ENCODE results near the gene GATA2.

Gene GATA2

DNA sequence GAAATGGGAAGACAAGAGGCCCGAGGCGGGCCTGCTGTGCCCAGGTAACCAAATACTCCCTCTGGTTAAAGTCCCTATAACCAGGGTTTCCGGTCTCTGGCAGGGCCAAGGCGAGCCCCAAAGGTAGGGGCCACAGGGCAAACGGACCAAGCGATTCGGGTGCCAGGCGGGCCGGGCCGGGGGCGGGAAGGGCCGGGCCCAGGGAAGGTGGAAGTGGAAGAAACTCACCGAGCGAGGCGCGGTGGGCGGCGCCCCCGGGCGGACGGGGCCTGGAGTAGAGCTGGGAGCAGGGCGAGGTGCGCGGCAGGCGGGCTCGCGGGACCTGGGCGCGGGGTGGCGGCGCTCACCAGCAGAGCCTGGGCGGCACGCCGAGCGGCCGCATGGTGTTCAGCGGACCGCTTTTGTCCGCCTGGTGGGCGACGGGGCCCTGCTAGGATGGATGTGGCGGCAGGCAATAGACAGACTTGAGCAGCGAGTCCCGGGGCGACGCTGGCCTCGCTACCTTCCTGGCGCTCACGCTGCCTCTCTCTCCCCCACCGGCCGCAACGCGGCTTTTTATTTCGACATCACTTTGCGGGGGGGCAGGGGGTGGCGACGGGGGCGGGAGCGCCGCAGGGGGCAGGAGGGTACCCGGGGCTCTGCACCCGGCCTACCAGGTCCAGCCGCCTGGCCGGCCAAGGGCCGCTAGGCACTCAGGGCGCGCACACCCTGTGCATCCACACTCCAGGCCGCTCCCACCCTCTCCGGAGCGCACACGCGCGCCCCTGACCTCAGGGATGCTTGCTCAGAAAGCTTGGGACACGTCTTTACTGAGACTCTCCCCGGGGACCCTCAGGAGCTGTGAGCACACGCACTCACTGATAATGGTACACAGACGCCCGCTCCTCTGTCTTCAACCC is at the start of gene GATA2:
TSS of gene GATA2 (minus strand) at position 531 of the 899 bp plus-strand sequence. CDS start 6,170 bp downstream, outside the sequence.
- peak in 1 of 2 experiments; percentile 89 for DNase-seq

DNA sequence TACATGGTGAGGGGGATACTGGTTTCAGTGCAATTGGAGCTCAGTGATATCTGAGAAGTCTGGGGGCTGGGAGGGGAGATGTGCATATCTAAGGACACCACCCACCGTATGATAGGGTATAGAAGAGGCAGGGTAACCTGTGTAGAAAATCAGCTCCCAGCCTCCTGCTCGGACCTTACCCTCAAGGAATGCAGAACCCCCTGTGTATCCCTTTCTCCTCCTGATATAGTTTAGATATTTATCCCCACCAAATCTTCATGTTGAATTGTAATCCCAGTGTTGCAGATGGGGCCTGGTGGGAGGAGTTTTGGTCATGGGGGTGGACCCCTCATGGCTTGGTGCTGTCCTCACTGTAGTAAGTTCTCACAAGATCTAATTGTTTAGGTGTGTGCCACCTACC is 48.2 kb upstream of the GATA2 start:
- DNase-seq: no peak

DNA sequence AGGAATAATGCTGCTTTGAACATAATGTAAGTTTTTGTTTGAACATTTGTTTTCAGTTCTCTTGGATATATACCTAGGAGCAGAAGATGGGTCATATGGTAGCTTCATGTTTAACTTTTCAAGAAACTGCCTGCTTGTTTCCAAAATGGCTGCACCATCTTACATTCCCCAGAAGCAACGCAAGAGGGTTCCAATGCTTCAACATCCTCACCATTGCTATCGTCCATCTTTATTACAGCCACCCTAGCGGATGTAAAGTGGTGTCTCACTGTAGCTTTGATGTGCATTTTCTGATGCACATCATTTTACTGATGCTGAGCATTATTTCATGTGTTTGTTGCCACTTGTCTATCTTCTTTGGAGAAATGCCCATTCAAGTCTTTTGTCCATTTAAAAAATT is 46.4 kb upstream of the GATA2 start:
- DNase-seq: no peak

DNA sequence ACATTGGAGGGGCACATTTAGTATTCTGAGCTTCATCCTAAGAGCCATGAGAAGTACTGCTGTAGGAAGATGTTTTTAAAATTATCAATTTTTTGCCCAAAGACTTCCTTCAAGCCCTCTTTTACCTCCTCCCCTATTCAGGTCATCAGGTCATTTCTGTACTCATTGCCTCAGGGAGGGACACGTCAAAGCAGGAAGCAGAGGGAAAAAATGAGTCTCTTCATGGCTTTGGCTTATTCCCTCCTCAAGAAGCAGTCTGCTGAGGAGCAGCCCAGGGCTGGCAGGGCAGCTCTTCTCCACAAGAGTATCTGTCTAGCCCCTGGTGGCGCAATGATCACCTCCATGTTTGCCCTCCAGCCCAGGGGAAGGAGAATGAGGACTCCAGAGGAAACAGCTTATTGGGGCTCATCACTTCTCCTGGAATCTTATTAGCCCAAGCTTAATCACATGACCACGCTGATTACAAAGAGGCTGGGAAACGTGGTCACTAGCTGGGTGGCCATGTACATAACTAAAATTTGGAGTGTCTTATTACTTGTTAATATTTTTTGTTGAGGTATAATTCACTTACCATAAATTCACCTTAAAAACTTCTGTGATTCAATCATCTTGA is 44.2 kb upstream of the GATA2 start:
- no peak for DNase-seq

DNA sequence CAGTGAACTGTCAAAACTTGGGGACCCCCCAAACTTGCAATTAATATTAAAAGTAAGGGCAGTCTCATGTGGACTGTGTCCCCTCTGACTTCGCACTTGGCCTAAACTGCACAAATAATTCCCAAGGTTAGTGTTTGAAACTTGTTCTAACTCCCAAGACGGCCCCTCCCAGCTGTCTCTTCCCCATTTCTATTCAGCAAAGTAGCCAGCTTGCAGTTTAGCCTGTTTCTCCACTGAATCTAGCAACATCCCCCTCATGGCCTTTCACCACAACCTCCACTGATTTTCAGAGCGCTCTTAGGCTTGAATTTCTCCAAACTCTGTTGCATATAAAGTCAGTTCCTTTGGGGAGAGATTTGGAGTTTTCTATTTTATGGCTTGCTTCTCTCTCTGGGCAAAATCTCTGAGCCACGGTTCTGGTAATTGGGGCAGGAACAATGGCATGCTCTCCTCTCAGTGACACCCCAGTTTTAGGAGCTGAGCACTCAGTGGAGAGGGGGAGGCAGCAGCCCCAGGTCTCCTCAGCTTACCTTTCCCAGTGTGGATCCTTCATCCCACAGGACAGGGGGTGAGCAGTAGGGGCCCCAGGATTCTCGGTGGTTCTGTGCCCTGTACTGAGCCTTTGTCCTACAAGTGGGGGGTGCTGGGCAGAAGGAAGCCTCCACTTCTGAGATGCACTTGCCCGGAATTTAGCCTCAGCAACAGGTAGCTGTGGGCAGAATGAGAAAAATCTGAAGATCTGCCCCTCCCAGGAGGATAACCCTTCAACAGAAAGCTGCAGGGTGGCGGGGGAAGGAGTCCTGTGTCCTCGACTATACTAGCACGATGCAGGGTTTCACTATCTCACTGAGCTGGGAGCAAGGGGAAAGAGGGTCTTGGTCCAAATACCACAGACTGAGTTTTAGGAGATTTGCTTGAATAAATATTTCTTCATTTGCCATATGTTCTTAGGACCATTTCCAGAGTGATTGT is 39.3 kb upstream of the GATA2 start:
- DNase-seq: no peak

DNA sequence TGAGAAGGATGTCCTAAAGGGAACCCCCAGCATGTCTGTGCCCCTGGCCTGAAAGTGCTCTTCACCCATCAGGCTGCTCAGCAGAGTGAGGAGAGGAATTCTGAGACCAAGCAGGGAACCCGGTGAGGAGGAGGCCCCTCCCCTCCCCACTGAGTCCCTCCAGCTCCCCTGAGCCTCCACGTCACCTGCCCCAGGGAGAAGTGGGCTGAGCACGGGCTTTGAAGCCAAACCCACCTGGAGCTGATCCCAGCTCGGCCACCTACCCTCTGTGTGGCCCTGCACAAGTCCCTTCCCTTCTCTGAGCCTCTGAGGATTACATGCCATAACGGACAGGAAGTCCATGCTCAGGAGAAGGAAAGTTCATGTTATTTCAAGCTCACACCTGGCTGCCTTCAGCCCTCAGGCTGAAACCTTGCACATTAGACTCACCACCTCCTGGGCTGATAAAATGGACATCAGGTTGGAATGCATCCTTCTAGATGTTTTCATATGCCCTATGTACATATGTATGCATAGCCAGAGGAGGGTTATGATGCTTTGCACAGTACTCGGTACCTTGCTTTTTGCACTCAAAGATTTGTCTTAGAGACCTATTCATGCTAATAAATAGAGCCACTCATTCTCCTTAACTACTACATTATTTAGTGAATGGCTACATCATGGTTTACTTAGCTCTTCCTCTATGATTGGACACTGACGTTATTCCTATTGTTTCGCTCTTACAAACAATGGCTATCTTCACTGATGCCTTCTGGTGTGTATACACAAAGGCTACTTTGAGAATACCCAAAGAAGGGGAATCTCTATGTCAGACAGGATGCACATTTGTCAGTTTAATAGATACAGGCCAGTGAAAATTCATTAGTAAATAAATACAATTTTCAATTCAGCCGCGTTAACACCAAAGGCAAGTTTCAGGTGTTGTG is 31.6 kb upstream of the GATA2 start:
- no peak for DNase-seq

DNA sequence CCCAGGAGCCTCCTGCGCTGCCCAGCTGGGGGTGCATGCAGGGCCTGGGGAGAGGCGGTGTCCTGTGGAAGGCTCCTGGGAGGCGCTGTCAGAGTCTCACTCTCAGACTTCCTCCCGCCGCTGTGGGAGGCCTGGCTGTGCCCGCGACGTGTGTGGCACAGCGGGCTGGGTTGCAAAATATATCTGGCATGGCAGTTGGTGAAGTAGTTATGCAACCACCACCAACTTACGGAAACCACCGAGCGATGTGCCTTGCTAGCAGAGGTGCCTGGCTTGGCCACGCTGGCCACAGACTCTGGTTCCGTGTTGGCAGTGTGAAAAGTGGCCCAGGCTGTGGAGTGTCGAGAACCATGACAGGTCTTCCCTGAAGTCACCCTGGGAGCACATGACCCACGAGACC is 30.6 kb upstream of the GATA2 start:
- DNase-seq: no peak

DNA sequence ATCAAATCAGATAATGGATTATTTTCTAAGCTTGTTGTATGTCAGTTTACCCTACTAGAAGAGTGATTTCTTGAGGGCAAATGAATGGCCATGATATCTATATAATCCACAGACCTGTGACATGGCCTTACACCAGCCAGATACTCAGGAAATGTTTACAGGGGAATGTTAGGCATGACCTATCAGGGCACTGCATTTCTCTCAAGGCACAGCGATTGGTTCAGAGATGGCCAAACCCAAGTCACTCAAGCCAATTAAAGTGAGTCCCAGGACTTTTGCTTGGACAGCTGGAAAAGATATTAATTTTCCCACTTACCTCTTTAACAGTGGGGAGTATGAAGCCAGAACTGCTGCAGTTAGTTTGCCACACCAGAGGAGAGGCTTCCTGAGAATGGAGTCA is 28.7 kb upstream of the GATA2 start:
- no peak for DNase-seq

DNA sequence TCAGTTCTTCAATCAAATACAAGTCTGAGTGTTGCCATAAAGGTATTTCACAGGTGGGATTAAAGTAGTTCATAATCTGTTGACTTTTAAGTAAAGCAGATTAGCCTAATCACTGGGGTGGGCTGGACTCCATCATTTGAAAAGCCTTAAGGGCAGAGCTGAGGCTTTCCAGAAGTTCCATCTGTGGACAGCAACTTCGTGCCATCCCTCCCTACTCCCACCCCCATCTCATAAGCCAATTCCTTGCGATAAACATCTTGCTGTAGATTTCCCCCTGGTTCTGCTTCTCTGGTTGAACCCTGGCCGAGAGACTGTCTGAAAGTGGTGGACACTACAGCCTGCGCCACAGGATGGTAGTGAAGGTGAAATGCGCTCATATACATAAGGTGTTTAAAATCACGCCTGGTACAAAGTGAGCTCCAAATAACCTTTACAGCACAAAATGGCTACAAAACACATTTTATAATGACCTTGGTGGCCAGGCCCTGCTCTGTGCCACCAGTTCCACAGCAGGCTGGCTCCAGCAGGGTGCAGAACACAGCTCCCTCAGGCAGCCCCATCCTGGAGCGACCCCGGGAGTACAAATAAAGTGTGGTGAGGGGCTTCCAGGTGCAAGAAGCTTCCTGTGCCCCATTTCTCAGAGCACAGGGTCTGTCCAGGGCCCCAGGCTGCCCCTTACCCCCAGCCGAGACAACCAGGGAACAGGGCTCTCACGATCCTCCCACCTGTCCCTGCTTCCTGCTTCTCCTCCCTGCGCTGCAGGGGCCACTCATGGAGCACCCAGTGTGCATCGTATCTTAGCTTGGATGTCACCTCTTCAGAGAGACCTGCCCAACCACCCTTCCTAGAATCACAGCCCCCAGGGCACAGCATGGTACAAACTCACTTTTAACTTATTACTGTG is 25.8 kb upstream of the GATA2 start:
- no peak for DNase-seq

DNA sequence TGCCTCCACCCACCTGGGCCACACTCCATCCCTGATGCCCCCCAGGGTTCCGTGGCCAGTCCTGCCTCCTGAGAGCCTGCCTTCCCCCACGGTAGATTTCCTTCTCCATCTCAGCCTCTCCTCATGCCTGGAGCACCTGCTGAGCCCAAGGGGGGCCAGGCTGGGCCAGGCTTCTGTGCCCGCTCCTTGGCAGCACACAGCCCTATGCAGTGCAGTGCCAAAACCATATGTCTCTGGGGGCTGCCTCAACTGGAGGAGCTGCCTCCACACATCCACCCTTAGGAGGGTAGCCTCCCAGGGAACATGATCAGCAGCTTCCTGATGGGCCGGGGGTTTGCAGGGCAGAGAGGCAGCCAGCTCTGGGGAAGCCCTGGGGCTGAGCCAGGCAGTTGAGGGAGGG is 24.6 kb upstream of the GATA2 start:
- no peak for DNase-seq

DNA sequence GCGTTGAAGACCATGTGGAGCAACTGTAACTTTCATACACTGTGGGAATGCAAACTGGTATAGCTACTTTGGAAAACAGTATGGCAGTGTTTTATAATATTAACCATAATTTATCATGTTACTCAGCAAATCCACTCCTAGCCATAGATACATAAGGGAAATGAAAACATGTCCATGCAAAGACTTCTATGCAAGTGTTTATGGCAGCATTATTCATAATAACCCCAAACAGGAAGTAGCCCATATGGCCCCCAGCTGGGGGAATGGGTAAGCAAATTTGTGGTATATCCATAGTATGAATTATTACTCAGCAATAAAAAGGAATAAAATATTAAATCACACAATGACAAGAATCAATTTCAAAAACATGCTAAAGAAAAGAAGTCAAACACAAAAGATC is 23.0 kb upstream of the GATA2 start:
- DNase-seq: no peak

DNA sequence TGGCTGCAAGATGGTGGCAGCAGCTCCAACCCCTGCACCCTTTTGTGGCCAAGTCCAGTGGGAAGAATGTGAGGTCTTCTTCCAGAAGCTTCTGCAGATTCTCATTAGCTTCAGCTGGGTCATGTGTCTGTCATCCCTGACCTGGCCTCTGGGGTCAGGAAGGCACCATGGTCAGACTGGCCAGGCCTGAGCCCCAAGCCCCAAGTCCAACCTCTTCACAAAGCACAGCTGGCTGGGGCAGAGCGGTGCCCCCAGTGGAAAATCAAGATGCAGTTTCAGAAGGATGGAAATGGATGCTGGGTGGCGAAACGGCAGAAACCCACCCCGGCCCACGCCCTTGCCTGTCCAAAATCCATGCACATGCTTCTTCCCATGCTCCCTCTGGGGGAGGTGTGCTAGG is 15.9 kb upstream of the GATA2 start:
- DNase-seq: no peak

DNA sequence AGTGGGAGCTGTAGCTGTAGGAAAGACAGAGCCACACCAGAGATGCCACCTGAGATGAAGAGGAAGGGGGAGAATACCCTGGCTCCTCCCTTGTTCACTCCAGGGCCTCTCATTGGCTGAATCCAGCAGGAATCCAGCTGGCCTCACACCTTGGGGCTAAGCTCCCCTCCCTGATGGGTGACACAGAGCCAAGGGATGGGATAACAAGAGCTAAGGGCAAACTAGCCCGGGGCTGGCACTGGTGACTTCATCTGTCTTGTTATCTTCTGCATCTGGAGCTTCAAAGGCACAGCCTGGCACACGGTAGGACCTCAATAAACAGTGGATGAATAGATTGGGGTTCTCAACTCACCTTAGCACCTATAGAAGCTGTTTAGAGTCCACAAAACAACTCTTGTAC is 13.8 kb upstream of the GATA2 start:
- DNase-seq: no peak

DNA sequence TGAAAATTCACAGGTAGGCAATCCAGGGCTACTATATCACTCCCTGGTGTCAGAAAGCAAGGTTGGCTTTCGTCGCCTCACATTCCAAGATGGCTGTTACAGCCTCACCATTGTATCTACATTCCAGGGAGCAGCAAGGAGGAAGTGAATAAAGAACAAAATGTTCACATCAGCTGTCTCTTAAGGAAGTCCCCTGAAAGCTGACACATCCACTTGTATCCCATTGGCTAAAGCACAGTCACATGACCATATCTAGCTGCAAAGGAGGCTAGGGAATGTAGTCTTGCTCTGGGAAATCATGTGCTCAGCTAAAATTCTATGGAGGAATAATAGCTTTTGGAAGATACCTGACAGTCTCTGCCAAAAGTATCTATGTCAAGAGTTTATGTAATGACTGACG is 12.8 kb upstream of the GATA2 start:
- DNase-seq: no peak

DNA sequence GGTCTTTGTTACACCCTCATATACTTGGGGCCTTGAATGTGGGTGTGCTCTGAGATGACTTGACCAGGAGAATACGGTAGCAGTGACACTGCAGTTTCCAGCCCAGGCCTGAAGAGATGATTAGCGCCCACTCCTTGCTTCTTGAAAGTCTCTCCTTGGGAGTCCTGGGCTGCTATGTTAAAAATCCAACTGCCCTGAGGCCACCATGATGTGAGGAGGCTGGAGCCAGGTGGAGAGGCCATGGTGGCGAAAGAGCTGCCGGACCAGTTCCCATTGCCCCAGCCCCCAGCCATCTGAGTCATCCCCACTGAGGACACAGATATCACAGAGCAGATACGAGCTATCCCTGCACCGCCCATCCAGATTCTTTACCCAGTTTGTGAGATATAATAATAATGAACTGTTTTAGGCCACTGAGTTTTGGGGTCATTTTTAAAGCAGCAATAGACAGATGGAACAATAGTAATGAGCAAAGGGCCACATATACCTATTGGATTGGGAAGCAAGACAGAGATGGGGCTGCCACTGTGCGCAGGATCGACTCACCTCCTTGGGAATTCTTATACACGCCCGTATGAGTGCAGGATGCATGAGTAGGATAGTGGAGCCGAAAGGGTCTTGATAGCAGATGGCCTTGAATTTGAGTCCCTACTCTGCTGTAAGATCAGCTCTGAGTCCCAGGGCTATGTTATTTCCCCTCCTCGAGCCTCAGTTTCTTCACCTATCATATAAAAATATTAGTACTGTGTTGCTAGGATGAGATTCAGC is 12.1 kb upstream of the GATA2 start:
- no peak for DNase-seq

DNA sequence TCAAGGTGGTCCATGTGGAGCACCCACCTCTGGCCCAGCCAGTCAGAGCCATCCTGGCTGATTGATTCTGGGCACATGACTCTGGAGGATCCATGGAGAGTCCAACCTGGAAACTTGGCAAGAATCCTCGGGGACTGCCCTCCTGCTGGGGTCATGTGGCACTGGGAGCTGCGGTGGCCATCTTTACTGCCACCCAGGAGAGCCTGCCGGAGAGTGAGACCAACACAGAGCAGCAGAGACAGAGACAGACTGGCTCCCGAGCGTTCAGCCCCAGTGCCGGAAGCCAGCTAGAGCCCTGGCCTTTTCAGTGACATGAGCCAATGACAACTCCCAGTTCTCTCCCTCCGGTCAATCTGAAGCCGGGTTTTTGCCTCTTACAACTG is 11.5 kb upstream of the GATA2 start:
- DNase-seq: no peak

DNA sequence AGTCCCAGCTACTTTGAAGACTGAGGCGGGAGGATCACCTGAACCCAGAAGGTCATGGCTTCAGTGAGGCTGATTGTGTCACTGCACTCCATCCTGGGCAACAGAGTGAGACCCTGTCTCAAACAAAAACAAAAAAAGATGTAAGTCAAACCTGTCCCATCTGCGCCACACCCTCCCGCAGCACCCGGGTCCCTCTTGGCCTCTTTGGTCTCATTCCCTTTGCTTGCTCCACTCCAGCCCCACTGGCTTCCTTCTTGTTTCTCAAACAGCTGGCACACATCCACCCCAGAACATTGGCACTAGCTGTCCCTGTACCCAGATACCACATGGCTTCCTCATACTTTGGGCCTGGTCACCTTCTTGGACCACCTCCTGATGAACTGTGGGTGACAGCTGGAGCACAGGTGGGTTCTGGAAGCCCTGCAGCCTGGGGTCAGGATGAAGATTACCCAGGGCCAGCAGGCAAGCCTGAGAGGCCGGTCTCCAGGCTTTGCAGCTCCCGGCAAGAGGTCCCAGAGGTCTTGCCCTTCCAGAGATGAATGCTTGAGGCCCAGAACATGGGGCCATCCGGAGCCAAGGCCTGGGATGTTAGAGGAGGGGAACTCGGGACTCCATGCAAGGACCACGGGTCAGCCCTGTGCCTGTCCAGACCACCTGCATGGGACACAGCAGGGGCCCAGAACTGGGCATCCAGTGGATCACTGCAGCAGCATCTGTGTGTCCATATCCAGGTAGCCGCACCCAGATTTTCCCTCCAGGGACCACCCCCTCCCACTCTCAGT is 10.9 kb upstream of the GATA2 start:
- no peak for DNase-seq

DNA sequence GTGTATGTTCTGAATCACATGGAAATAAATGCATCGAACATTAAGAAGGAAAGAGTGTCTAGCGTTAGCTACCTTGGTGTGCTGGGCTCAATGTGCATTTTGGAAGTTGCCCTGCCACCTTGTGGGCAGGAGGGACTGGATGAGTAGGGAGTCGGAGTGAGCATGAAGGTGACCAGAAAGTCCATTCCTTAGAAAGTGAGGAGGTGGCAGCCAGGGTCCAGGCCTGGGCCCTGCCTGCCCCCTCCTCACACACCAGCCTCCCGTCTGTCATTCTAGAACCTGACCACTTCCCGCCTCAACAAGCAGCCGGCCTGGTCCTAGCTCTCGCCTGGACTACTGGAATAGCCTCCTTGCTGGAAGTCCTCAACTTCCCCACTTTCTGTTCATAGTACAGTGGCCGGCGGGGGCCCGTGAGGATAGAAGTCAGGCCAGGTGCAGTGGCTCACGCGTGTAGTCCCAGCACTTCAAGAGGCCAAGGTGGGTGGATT is 10.2 kb upstream of the GATA2 start:
- peak in 1 of 2 experiments; percentile 50 for DNase-seq

DNA sequence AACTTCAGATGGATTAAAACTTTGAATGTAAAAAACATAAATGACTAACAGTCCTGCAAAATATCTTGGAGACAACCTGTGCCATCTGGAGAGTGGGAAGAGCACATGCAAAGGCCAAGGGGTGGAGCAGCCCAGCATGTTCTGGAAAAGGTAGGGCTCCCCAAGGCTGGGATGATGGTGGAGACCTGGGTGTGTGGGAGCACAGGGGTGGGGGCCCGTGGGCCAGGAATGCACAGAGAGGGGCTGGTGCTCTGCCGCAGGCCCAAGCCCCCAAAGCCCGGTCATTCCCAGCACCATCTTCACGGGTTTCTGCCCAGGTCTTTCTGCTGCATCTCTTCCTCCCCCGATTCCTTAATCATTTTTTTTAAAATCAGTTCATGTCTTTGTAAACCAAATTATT is 9.7 kb upstream of the GATA2 start:
- DNase-seq: no peak

All from NCI-H526 (cell line).